Fibroblast of skin of left biceps (primary cell): ENCODE results near the gene UBE2D1.

ENCODE experiments used
- DNase-seq, 2 experiments: peaks; one replicate each; pipeline ENCODE4 v3.0.0-alpha.2; 2013; ENCODE audit warnings: low read depth in 2 of 2

UBE2D1 gene

GRCh38 chr10:58341422-58341821, 6.6 kb downstream of the UBE2D1 start:
- no peak for DNase-seq

- DNase-seq: no peak
Observed at GRCh38 chr10:58341947-58342346, 7.1 kb downstream of the UBE2D1 start.

- no peak for DNase-seq
Observed at GRCh38 chr10:58347967-58348366, 13.2 kb downstream of the UBE2D1 start.

DNA sequence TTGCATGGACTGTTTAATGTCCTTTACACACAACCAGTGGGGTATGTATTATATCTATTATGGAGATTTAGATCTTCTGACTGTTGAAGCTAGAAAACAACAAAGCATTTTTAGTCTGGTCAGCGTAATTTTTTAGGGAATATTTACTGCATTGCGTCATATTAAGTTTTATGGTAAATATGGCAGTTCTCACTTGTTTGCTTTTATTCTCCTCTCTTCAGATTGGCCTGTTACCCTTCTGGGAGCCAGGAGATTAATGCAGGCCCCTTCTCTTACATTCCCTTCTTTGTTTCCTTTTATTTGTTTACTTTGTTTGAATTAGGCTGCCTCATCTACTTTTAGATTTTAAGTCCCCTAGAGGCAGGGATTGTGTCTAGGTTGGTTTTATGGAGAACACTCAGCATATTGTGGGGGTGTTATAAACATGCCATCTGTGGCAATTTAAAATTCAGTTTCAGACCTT, 13.8 kb downstream of the UBE2D1 start:
- no peak for DNase-seq

DNA sequence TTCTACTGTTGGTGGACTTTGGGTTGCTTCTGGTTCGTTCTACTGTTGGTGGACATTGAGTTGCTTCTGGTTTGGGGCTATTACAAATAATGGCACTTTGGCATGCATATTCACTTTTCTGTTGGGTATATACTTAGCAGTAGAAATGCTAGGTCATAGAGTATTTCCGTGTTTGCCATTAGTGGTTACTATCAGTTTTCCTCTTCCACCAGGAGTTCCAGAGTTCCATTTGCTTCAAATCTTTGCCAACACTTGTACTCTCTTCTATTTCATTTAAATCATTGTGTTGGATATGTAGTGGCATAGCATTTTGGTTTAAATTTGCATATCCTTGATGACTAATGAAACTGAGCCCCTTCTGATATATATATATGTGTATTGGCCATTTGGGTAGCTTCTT, 15.2 kb downstream of the UBE2D1 start:
- DNase-seq: no peak

DNA sequence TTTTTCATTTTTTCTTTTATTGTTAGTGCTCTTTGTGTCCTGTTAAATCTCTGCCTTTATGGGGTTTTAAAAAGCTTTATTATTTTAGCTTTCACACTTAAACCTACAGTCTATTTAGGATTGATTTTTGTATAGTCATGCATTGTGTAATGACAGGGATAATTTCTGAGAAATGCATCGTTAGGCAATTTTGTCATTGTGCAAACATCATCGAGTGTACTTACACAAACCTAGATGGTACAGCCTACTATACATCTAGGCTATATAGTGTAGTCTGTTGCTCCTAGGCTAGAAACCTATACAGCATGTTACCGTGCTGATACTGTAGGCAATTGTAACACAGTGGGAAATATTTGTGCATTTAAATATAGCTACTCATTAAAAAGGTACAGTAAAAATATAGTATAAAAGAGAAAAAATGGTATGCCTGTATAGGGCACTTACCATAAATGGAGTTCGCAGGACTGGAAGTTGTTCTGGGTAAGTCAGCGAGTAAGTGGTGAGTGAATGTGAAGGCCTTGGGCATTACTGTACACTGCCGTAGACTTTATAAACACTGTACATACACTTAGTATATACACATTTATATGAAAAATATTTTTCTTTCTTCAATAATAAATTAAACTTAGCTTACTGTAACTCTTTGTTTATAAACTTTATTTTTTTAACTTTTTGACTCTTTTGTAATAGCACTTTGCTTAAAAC, 16.0 kb downstream of the UBE2D1 start:
- no peak for DNase-seq

- no peak for DNase-seq
Observed at GRCh38 chr10:58351616-58352578, 17.1 kb downstream of the UBE2D1 start.

DNA sequence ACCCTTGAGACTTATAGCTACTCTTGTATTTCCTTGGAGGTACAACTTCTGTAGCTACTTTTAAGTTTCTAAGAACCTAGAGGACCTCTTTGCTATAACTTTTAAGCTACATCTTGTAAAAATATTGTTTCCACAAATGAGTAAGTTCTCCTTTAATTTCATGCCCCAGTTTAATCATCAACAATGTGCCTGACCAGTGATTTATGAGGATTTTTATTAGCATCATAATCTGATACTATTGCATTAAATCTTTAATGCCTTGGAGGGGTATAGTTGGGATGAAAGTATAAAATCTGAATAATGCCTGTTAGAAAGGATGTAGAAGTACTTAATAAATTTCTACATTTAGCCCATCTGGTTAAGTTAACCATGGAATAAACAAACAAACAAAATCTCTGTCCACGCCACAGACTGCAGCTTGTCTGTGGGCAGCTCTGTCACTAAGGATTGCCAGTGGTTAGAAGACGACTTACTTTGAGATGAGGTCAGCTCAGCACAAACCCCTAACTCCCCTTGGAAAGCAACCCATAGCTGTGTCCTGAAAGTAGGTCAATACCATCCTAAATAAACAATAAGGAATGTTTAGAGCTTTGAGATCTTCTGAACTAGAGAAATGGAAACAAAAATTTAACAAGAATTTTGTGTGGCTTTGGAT, 18.3 kb downstream of the UBE2D1 start:
- DNase-seq: no peak

DNA sequence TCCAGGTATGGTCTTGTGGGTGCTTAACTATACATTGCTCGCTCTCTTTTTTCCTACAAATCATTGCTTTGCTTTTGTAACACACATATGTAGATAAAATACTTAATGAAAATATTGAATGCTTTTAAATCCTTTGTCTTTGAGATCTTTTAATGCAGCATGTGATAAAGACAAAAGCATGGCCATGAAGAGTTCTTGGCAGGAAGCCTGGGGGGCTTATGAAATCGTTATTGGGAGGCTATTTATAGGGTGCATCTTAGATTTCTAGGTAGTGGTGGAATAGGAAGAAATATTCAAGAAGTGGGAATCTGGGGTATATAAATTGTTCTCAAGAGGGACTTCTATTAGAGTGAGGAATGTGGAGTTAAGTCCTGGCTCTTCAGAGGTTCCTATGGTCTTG, 21.9 kb downstream of the UBE2D1 start:
- no peak for DNase-seq

GRCh38 chr10:58358314-58358933, 23.6 kb downstream of the UBE2D1 start:
- DNase-seq: no peak

DNA sequence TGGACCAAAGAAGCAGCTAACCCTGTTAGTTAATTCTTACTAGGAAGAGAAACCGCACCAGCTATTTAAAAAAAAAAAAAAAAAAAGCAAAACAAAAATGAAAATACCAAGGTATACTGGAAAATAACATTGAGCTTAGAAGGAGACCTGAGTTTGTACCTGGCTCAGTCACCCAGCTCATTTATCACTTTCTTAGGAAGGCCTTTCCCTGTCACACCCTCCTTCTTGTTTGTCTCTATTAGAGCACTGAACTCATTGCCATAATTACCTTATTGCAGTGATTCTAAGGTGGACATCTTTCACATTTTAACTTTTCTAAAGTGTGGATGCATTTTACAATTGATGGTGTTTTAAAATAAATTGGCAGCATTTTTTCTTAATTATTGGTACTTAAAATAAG, 24.1 kb downstream of the UBE2D1 start:
- DNase-seq: no peak

DNA sequence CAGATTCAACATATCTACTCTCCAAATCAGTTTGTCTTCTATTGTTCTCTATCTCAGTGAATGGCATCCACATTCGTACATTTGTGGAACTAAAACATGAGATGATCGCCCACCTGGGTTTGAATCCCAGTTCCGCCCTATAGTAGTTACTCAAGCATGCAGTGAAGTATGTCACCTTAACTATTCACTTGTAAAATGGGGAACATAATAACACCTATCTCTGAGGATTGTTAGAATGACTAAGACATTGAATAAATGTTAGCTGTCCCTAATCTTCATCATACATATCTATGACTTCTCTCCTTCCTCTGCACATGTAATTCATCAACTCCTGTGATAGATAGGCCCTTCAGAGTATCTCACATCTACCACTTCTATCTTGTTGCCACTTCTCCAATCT, 24.7 kb downstream of the UBE2D1 start:
- DNase-seq: no peak

DNA sequence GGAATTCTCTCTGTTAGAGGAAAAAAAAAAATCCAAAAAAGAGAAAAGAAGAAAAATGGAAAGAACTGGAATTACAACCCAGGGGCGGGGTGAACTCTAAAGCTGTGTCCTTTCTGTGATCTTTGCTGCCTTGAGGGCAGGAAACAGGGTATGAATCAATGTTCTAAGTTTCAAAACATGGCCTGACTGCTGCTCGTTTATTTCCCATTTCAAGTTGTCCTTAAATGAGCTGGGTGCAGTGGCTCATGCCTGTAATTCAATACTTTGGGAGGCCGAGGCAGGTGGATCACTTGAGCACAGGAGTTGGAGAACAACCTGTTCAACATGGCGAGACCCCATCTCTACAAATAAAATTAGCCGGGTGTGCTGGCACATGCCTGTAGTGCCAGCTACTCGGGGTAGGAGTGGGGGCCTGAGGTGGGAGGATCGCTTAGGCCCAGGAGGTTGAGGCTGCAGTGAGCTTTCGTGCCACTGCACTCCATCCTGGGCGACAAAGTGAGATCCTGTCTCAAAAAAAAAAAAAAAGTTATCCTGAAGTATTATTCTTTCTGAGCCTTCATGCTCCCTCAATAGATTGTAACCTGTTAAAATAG, 25.7 kb downstream of the UBE2D1 start:
- no peak for DNase-seq

DNA sequence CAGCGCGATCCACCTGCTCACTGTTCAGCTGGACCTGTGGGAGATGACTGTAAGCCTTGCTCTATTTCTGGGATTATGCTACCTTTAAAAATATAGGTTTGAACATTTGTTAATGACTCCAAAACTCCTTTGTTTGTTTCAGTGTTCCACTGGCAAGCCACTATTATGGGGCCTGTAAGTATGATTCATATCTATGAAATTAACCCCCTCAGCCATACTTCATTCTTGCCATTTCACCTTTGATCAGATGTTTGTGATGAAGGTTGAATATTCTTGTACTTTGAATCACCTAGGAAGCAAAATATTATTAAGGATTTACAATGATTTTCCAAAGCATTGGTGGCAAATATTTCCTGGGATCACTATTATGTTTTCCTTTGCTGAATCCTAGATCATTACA, 26.5 kb downstream of the UBE2D1 start:
- no peak for DNase-seq

DNA sequence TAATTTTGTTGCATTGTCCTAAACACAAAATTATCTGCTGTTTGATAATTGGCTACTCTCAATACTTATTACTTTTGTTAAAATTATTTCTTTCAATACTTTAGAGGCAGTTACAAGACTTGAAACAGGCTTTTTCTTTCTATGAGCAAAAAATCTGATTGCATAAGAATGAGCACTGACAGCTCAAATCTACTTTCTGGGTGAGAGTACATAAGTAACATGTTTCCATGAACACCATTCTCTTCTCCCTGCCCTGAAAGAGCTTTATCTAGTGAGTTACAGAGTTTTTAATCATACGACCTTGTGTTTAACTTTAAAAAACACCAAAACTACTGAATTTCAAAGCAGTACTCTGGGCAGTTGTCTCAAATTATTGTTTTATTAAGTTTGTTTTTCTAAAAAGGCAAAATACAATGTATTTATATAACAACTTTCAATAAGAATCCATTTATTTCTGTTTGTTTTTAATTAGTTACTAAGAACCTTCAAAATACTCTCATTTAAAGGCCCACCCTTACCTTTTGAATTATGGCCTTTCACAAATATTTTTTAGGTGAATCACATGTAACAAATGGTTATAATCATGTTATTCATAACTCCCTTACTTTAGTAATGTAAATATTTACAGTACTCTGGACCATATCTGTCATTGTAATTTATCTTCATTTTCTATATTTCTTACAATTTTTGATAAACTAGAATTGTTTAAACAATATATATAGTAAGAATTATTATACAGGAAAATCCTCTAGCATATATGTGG, 27.4 kb downstream of the UBE2D1 start:
- DNase-seq: no peak

DNA sequence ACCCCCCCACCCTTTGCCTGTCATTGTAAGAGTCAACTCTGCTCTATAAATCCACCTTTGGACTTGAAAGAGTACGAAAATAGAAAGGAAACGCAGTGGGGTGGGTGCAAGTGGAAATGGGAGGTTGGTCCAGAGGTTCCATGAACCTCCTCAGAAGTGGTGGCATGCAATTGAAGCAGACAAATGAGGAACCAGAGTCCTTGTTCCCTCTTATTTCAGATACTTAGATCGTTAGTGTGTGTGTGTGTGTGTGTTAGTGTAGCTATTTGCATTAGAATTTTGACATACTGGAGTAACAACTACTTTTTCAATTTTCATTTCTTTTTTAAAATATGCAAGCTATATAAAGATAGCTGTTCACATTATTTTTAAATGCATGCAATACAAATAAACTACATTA, 32.3 kb downstream of the UBE2D1 start:
- DNase-seq: no peak

DNA sequence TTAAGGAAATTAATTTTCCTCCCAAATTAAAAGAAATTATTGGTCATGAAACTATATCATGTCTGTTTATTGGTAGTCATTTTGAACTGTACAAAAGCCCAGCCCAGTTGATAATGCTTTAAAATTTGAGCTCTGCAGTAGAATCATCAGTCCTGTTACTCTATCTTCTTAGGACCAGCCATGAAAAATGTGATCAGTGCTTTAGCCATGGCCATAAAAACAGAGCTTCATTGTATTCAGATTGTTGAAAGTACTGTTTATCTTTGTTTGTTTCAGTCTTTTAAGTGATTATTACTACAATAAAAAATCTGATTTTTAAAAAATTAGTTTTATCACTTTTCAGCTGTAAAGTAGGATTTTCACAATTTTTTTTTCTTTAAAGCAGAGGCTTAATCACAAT, 36.7 kb downstream of the UBE2D1 start:
- no peak for DNase-seq

DNA sequence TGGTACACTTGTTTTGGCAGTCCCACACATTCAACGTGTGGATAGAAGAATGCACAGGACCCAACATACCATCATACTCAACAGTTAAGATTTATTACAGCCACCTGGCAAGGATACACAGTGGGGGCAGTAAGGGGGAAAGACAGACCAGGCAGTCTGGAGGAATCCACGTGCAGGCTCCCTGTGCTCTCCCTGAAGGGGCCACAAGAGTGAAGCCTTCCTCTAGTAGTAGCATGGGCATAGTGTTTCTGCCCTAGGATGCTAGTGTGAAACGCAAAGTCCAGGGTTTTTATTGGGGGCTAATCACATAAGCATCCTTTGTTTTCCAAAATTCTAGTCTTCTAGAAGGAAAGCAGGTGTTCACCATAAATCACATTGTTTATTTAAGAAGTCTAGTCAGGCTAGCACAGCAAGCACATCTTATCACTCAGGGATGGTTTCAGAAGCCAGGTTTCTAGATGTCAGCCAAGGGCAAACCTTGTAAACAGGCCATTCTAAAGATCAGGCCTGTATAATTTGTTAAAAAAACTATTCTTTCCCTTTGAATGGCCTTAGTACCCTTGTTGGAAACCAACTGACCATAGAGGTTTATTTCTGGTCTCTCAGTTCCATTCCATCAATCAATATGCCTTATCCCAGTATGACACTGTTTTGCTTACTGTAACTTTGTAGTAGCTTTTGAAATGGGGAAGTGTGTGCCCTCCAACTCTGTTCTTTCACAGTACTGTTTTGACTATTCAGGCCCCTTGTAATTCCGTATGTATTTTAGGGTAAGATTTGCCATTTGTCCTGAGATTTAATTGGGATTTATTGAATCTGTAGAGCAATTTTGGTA, 38.0 kb downstream of the UBE2D1 start:
- DNase-seq: no peak

GRCh38 chr10:58373442-58373827, 38.6 kb downstream of the UBE2D1 start:
- no peak for DNase-seq

GRCh38 chr10:58382489-58382995, 47.7 kb downstream of the UBE2D1 start:
- no peak for DNase-seq
